HepG2 (cell line): Measurements from ENCODE around the gene C2orf81. TPM values are rescaled to one million over a fixed set of nuclear protein-coding genes. Genes with fewer than 3 reads are reported as not detected.

Experiments used
- CC2D1A ChIP-seq: sonication (generic); formaldehyde crosslinking; IDR thresholded peaks from 2 replicates; pipeline ENCODE4 v1.8.1; 2023; ENCODE audit warnings: mild to moderate bottlenecking, missing genetic modification reagents
- CREB3 ChIP-seq: sonication (generic); formaldehyde crosslinking; IDR thresholded peaks from 2 replicates; pipeline ENCODE4 v1.5.0; 2020; ENCODE audit warnings: missing genetic modification reagents
- DPF2 ChIP-seq: sonication (generic); formaldehyde crosslinking; IDR thresholded peaks from 2 replicates; pipeline ENCODE4 v1.4.0; 2020; ENCODE audit warnings: mild to moderate bottlenecking, low read depth, missing genetic modification reagents, borderline replicate concordance
- FOSL1 ChIP-seq: sonication (generic); formaldehyde crosslinking; IDR thresholded peaks from 2 replicates; pipeline ENCODE4 v1.9.0; 2021; ENCODE audit warnings: missing genetic modification reagents, borderline replicate concordance
- FOXK2 ChIP-seq: fragments of 450-650 bp; IDR thresholded peaks from 2 replicates; pipeline ENCODE4 v1.6.1; 2016
- GABPB1 ChIP-seq: IDR thresholded peaks from 2 replicates; pipeline ENCODE4 v1.6.1; 2016; ENCODE audit warnings: mild to moderate bottlenecking, missing genetic modification reagents, moderate library complexity, missing compliant biosample characterization
- HMG20A ChIP-seq: IDR thresholded peaks from 2 replicates; pipeline ENCODE4 v1.6.1; 2016; ENCODE audit warnings: borderline replicate concordance
- IRF2 ChIP-seq: IDR thresholded peaks from 2 replicates; pipeline ENCODE4 v1.6.1; 2018; ENCODE audit warnings: missing genetic modification reagents, missing compliant biosample characterization
- KLF11 ChIP-seq: IDR thresholded peaks from 2 replicates; pipeline ENCODE4 v1.6.1; 2016; ENCODE audit warnings: missing compliant biosample characterization
- MED8 ChIP-seq: sonication (generic); formaldehyde crosslinking; IDR thresholded peaks from 2 replicates; pipeline ENCODE4 v1.8.1; 2023; ENCODE audit warnings: mild to moderate bottlenecking, missing genetic modification reagents; ENCODE audit not compliant: insufficient replicate concordance
- MLXIP ChIP-seq: sonication (generic); formaldehyde crosslinking; IDR thresholded peaks from 2 replicates; pipeline ENCODE4 v1.9.0; 2021; ENCODE audit warnings: missing genetic modification reagents, borderline replicate concordance
- NR2F2 ChIP-seq: IDR thresholded peaks from 2 replicates; pipeline ENCODE4 v1.6.1; 2012; ENCODE audit warnings: low read depth, inconsistent platforms, borderline replicate concordance
- PAX8 ChIP-seq: sonication (generic); formaldehyde crosslinking; IDR thresholded peaks from 2 replicates; pipeline ENCODE4 v1.8.0; 2022; ENCODE audit warnings: mild to moderate bottlenecking, missing genetic modification reagents, borderline replicate concordance
- RELA ChIP-seq: sonication (generic); formaldehyde crosslinking; IDR thresholded peaks from 2 replicates; pipeline ENCODE4 v1.4.0; 2020; ENCODE audit warnings: missing genetic modification reagents
- SIN3B ChIP-seq: fragments of 150-350 bp; IDR thresholded peaks from 2 replicates; pipeline ENCODE4 v1.6.1; 2014; ENCODE audit warnings: low read length
- ZBTB3 ChIP-seq: sonication (generic); formaldehyde crosslinking; IDR thresholded peaks from 2 replicates; pipeline ENCODE4 v1.4.0; 2020; ENCODE audit warnings: low read depth, mild to moderate bottlenecking, moderate library complexity, missing genetic modification reagents, borderline replicate concordance
- ZC3H13 ChIP-seq: sonication (generic); formaldehyde crosslinking; IDR thresholded peaks from 2 replicates; pipeline ENCODE4 v1.8.1; 2023; ENCODE audit warnings: mild to moderate bottlenecking, missing genetic modification reagents, moderate library complexity
- ZMYM2 ChIP-seq: sonication (generic); formaldehyde crosslinking; IDR thresholded peaks from 2 replicates; pipeline ENCODE4 v1.8.0; 2022; ENCODE audit warnings: mild to moderate bottlenecking, missing genetic modification reagents
- ZNF124 ChIP-seq: sonication (generic); formaldehyde crosslinking; IDR thresholded peaks from 2 replicates; pipeline ENCODE4 v1.4.0; 2020; ENCODE audit warnings: missing genetic modification reagents
- ZNF180 ChIP-seq: sonication (generic); formaldehyde crosslinking; IDR thresholded peaks from 2 replicates; pipeline ENCODE4 v1.4.0; 2020; ENCODE audit warnings: low read depth, missing genetic modification reagents, borderline replicate concordance
- ZNF343 ChIP-seq: sonication (generic); formaldehyde crosslinking; IDR thresholded peaks from 2 replicates; pipeline ENCODE4 v1.4.0; 2020; ENCODE audit warnings: mild to moderate bottlenecking, missing genetic modification reagents
- ZNF446 ChIP-seq: sonication (generic); formaldehyde crosslinking; IDR thresholded peaks from 2 replicates; pipeline ENCODE4 v1.5.0; 2020; ENCODE audit warnings: mild to moderate bottlenecking, missing genetic modification reagents
- ZNF713 ChIP-seq: sonication (generic); formaldehyde crosslinking; IDR thresholded peaks from 2 replicates; pipeline ENCODE4 v1.4.0; 2020; ENCODE audit warnings: mild to moderate bottlenecking, missing genetic modification reagents
- ZNF724P ChIP-seq: sonication (generic); formaldehyde crosslinking; IDR thresholded peaks from 2 replicates; pipeline ENCODE4 v1.8.0; 2022; ENCODE audit warnings: missing genetic modification reagents, borderline replicate concordance
- ZNF75D ChIP-seq: sonication (generic); formaldehyde crosslinking; IDR thresholded peaks from 2 replicates; pipeline ENCODE4 v1.8.1; 2023; ENCODE audit warnings: missing genetic modification reagents, mild to moderate bottlenecking, borderline replicate concordance
- polyA plus RNA-seq, 8 experiments: library from polyadenylated mRNA; depleted of rRNA in 3 of 8; stranded (reverse) in 7 of 8; unstranded in 1 of 8; fragments of >200 nt; fragmentation: Illumina TruSeq in 4 of 8; extraction: Trizol in 4 of 8; gene quantifications; 2 replicates each; pipeline versions ENCODE4 v1.2.1 to v1.2.3, GENCODE V29; 2011 to 2016; ENCODE audit warnings: low read depth in 4 of 8, missing spikeins in 1 of 8, mixed read lengths in 1 of 8; ENCODE audit not compliant: insufficient read depth in 1 of 8
- total RNA-seq, 5 experiments: library from RNA; depleted of rRNA; stranded (reverse); fragments of >200 nt; fragmentation: Illumina TruSeq; extraction: Trizol; gene quantifications; 2 replicates each; pipeline ENCODE4 v1.2.3, GENCODE V29; 2016; ENCODE audit warnings: low read depth in 1 of 5

Gene C2orf81
- total and polyA plus RNA-seq, 2 of the 13 experiments (the other 11 are each of a cell fraction or from before 2014, with no cell fraction given) = 0.15 to 0.17 TPM

- no peak; the same call in 1 of the 2 replicates for TF ChIP-seq ZNF446 (CRISPR knock-in tag)
- TF ChIP-seq GABPB1 (CRISPR knock-in tag) = peak; percentile 99
- no peak for TF ChIP-seq ZNF75D (CRISPR knock-in tag)
- TF ChIP-seq ZNF124 (CRISPR knock-in tag) = peak; percentile 94
- TF ChIP-seq MED8 (CRISPR knock-in tag) = peak; percentile 57
- TF ChIP-seq DPF2 (CRISPR knock-in tag) = no peak
- peak; percentile 91 for TF ChIP-seq FOXK2
- peak; percentile 94 for TF ChIP-seq SIN3B
- TF ChIP-seq CC2D1A = 0 out of 2 replicates have a peak, but pooled peaks have one; percentile 81
- TF ChIP-seq ZNF713 (CRISPR knock-in tag) = 0 out of 2 replicates have a peak, but pooled peaks have one; percentile 75
- TF ChIP-seq ZNF180 (CRISPR knock-in tag) = no peak
- peak; percentile 66; the same call in 1 of the 2 replicates for TF ChIP-seq ZC3H13 (CRISPR knock-in tag)
- peak; percentile 74; the same call in 1 of the 2 replicates for TF ChIP-seq NR2F2
- TF ChIP-seq CREB3 = no peak
- peak; percentile 96 for TF ChIP-seq RELA (CRISPR knock-in tag)
- TF ChIP-seq PAX8 (CRISPR knock-in tag) = peak; percentile 72; the same call in 1 of the 2 replicates
- no peak for TF ChIP-seq MLXIP (CRISPR knock-in tag)
- 0 out of 2 replicates have a peak, but pooled peaks have one; percentile 79 for TF ChIP-seq ZBTB3 (CRISPR knock-in tag)
- TF ChIP-seq FOSL1 = no peak
- TF ChIP-seq KLF11 (CRISPR knock-in tag) = peak; percentile 86
- TF ChIP-seq IRF2 (CRISPR knock-in tag) = peak; percentile 99
- TF ChIP-seq ZNF343 (CRISPR knock-in tag) = peak; percentile 75; the same call in 1 of the 2 replicates
- TF ChIP-seq ZNF724P (CRISPR knock-in tag) = peak; percentile 92
- TF ChIP-seq ZMYM2 (CRISPR knock-in tag) = peak; percentile 80
- peak; percentile 27; the same call in 1 of the 2 replicates for TF ChIP-seq HMG20A (CRISPR knock-in tag)
Measured at GRCh38 chr2:74454654-74455511, 33.5 kb upstream of the C2orf81 start, which contains the start of gene INO80B (continued).
